Liver (tissue), 9 donors: Measurements from ENCODE around the gene RASSF10. TPM values are rescaled to one million over a fixed set of nuclear protein-coding genes. Genes with fewer than 3 reads are reported as not detected.
A peak's percentile ranks its signal among the peaks of the same experiment; 100 is the strongest.

Experiments
- DNase-seq: peaks from one replicate; pipeline ENCODE4 v3.0.0-alpha.2; 2017; ENCODE audit warnings: low spot score
- H3K27ac ChIP-seq, 2 donors: one replicate each; pipeline ENCODE4 v1.7.0; 2013; ENCODE audit warnings: inconsistent platforms in 2 of 2, low read length in 2 of 2, control low read depth in 1 of 2, low read depth in 1 of 2, mild to moderate bottlenecking in 1 of 2
- H3K27me3 ChIP-seq, 4 donors: one replicate each; pipeline versions ENCODE4 v1.6.1 to v1.7.0; 2013; ENCODE audit warnings: low read length in 3 of 4, inconsistent platforms in 1 of 4, mild to moderate bottlenecking in 1 of 4, moderate library complexity in 1 of 4; ENCODE audit not compliant: control insufficient read depth in 4 of 4, insufficient read depth in 4 of 4
- H3K36me3 ChIP-seq, 4 donors: one replicate each; pipeline versions ENCODE4 v1.6.1 to v1.7.0; 2013; ENCODE audit warnings: low read length in 3 of 4, mild to moderate bottlenecking in 3 of 4, low read depth in 1 of 4, moderate library complexity in 1 of 4; ENCODE audit not compliant: control insufficient read depth in 4 of 4, insufficient read depth in 3 of 4
- H3K4me1 ChIP-seq, 4 donors: one replicate each; pipeline versions ENCODE4 v1.6.1 to v1.7.0; 2013; ENCODE audit warnings: low read length in 3 of 4, mild to moderate bottlenecking in 3 of 4, moderate library complexity in 1 of 4; ENCODE audit not compliant: control insufficient read depth in 4 of 4, insufficient read depth in 4 of 4
- H3K4me3 ChIP-seq, 3 donors: one replicate each; pipeline versions ENCODE4 v1.6.1 to v1.7.0; 2013; ENCODE audit warnings: low read length in 3 of 3, control low read depth in 1 of 3, low read depth in 1 of 3, mild to moderate bottlenecking in 1 of 3
- H3K9ac ChIP-seq, 2 donors: one replicate each; pipeline ENCODE4 v1.7.0; 2013; ENCODE audit warnings: low read length in 2 of 2, mild to moderate bottlenecking in 2 of 2, moderate library complexity in 2 of 2, control low read depth in 1 of 2, low read depth in 1 of 2
- H3K9me3 ChIP-seq, 4 donors: one replicate each; pipeline versions ENCODE4 v1.6.1 to v1.7.0; 2013; ENCODE audit warnings: low read length in 3 of 4; ENCODE audit not compliant: control insufficient read depth in 4 of 4
- ATF3 ChIP-seq: IDR thresholded peaks from 2 replicates; pipeline ENCODE4 v1.6.1; 2016; ENCODE audit warnings: antibody characterized with exemption
- EGR1 ChIP-seq, 2 donors: IDR thresholded peaks; 2 replicates each; pipeline ENCODE4 v1.6.1; 2016 to 2018; ENCODE audit warnings: antibody characterized with exemption in 2 of 2, low read depth in 2 of 2
- FOXA1 ChIP-seq: IDR thresholded peaks from 2 replicates; pipeline ENCODE4 v1.6.1; 2016; ENCODE audit warnings: antibody characterized with exemption
- FOXA2 ChIP-seq: IDR thresholded peaks from 2 replicates; pipeline ENCODE4 v1.6.1; 2016; ENCODE audit warnings: antibody characterized with exemption
- GABPA ChIP-seq, 2 donors: IDR thresholded peaks in 1 of 2; conservative IDR thresholded peaks in 1 of 2; 2 replicates each; pipeline ENCODE4 v1.6.1; 2016; ENCODE audit warnings: antibody characterized with exemption in 2 of 2, mild to moderate bottlenecking in 1 of 2, moderate library complexity in 1 of 2
- HNF4A ChIP-seq, 2 donors: conservative IDR thresholded peaks; 2 replicates each; pipeline ENCODE4 v1.6.1; 2016; ENCODE audit warnings: antibody characterized with exemption in 2 of 2, mild to moderate bottlenecking in 2 of 2
- HNF4G ChIP-seq: IDR thresholded peaks from 2 replicates; pipeline ENCODE4 v1.6.1; 2016; ENCODE audit warnings: antibody characterized with exemption
- JUND ChIP-seq, 2 donors: IDR thresholded peaks; 2 replicates each; pipeline ENCODE4 v1.6.1; 2016; ENCODE audit warnings: antibody characterized with exemption in 2 of 2
- NR2F2 ChIP-seq: IDR thresholded peaks from 2 replicates; pipeline ENCODE4 v1.6.1; 2016; ENCODE audit warnings: antibody characterized with exemption
- RAD21 ChIP-seq, 2 donors: IDR thresholded peaks; 2 replicates each; pipeline ENCODE4 v1.6.1; 2016; ENCODE audit warnings: antibody characterized with exemption in 2 of 2, mild to moderate bottlenecking in 2 of 2
- REST ChIP-seq: IDR thresholded peaks from 2 replicates; pipeline ENCODE4 v1.6.1; 2016; ENCODE audit warnings: antibody characterized with exemption, mild to moderate bottlenecking
- RXRA ChIP-seq, 2 donors: IDR thresholded peaks; 2 replicates each; pipeline ENCODE4 v1.6.1; 2017 to 2018; ENCODE audit warnings: antibody characterized with exemption in 2 of 2, mild to moderate bottlenecking in 1 of 2
- SP1 ChIP-seq: IDR thresholded peaks from 2 replicates; pipeline ENCODE4 v1.6.1; 2018; ENCODE audit warnings: antibody characterized with exemption, mild to moderate bottlenecking
- TAF1 ChIP-seq: conservative IDR thresholded peaks from 2 replicates; pipeline ENCODE4 v1.6.1; 2016; ENCODE audit warnings: antibody characterized with exemption, mild to moderate bottlenecking
- YY1 ChIP-seq: IDR thresholded peaks from 2 replicates; pipeline ENCODE4 v1.6.1; 2016; ENCODE audit warnings: antibody characterized with exemption, mild to moderate bottlenecking
- ZBTB33 ChIP-seq: IDR thresholded peaks from 2 replicates; pipeline ENCODE4 v1.6.1; 2016; ENCODE audit warnings: antibody characterized with exemption
- WGBS: extraction: QIAGEN DNeasy Blood & Tissue Kit; methylation state at CpG from one replicate; pipeline ENCODE4 v1.1.7; 2013; 5-methylcytosine and 5-hydroxymethylcytosine counted together
- polyA plus RNA-seq, 2 donors: library from polyadenylated mRNA; stranded (reverse) in 1 of 2; unstranded in 1 of 2; fragments of 200-250 nt in 1 of 2; fragments of >200 nt in 1 of 2; fragmentation: Nextera tagmentation in 1 of 2; extraction: Ambion mirVana in 1 of 2; gene quantifications; one replicate each; pipeline versions ENCODE4 v1.2.1 to v1.2.3, GENCODE V29; 2013 to 2015
- total RNA-seq, 2 donors: library from RNA; depleted of rRNA; stranded (reverse); fragments of >200 nt; gene quantifications; one replicate each; pipeline ENCODE4 v1.2.3, GENCODE V29; 2014
- TF ChIP-seq, protein P1 (sequence below): fragments of 150-350 bp; IDR thresholded peaks from 2 replicates; pipeline ENCODE4 v1.5.1; 2017; ENCODE audit warnings: improper control_type of control experiment, low read depth, low read length; ENCODE audit not compliant: missing input control
- TF ChIP-seq, protein P2 (sequence below): IDR thresholded peaks from 2 replicates; pipeline ENCODE4 v1.6.1; 2016; ENCODE audit warnings: antibody characterized with exemption
- donor health status: healthy.
- donor health status: healthy.
- donor health status: healthy.
- donor health status: healthy.
- donor health status: healthy.

The RASSF10 gene
- total and polyA plus RNA-seq, 4 donors, result 0.03 to 1.9 (median 0.08) TPM; not detected in 1

DNA sequence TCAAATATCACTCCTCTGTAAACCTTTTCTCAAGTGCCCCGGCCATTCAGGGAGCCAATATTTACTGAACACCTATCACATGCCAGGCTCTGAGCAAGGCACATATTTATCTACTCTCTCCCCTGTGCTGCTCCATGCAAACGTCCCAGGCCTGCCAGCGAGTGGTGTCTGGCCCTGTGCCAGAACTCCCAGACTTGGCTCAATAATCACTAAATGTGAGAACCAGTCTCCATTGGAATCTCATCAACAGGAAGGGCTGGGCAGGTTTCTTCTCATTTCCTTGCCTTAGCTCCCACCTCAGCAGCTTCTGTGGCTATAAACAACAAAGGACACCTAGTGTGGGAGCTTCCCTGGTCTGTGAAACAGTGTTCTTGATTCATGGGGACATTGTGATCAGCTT, 21.7 kb downstream of the RASSF10 start:
- TF ChIP-seq RAD21 (IDR thresholded peaks at IDR 0.05) (no peak), FOXA2 (peak; percentile 11), SP1 (no peak)
- Histone ChIP-seq H3K4me1 (no peaks in the 10 kb centered on the region), H3K4me3 (no peak overlapping the region), H3K27ac (no peak overlapping the region), H3K9ac (no peak overlapping the region), H3K36me3 (no peaks in the 10 kb centered on the region), H3K27me3 (peaks cover 0 to 17% (median 4%) of the 10 kb centered on the region in 4 donors), H3K9me3 (no peaks in the 10 kb centered on the region)
- WGBS, result 15% methylated on average over 3 of the region's 3 CpGs
- DNase-seq, result no peak

- TF ChIP-seq HNF4A (conservative IDR thresholded peaks at IDR 0.05), result no peak
- TF ChIP-seq EGR1 (IDR thresholded peaks at IDR 0.05; ENCODE audit: low read depth in 2 of 2), result no peak
- TF ChIP-seq GABPA (IDR thresholded peaks at IDR 0.05 in 1 of 2, conservative IDR thresholded peaks at IDR 0.05 in 1 of 2), result no peak
- TF ChIP-seq NR2F2, result no peak
- no peak for TF ChIP-seq JUND (IDR thresholded peaks at IDR 0.05)
- TF ChIP-seq RAD21 (IDR thresholded peaks at IDR 0.05), result no peak
- TF ChIP-seq TAF1, result no peak
- TF ChIP-seq HNF4G, result no peak
- TF ChIP-seq RXRA (IDR thresholded peaks at IDR 0.05), result no peak
- TF ChIP-seq FOXA2, result no peak
- no peak for TF ChIP-seq SP1
- no peak for TF ChIP-seq ATF3
- TF ChIP-seq FOXA1, result no peak
- TF ChIP-seq, protein P1, sequence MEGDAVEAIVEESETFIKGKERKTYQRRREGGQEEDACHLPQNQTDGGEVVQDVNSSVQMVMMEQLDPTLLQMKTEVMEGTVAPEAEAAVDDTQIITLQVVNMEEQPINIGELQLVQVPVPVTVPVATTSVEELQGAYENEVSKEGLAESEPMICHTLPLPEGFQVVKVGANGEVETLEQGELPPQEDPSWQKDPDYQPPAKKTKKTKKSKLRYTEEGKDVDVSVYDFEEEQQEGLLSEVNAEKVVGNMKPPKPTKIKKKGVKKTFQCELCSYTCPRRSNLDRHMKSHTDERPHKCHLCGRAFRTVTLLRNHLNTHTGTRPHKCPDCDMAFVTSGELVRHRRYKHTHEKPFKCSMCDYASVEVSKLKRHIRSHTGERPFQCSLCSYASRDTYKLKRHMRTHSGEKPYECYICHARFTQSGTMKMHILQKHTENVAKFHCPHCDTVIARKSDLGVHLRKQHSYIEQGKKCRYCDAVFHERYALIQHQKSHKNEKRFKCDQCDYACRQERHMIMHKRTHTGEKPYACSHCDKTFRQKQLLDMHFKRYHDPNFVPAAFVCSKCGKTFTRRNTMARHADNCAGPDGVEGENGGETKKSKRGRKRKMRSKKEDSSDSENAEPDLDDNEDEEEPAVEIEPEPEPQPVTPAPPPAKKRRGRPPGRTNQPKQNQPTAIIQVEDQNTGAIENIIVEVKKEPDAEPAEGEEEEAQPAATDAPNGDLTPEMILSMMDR, result no peak
- TF ChIP-seq ZBTB33, result no peak
- no peak for TF ChIP-seq REST
- TF ChIP-seq, protein P2, sequence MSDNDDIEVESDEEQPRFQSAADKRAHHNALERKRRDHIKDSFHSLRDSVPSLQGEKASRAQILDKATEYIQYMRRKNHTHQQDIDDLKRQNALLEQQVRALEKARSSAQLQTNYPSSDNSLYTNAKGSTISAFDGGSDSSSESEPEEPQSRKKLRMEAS, result no peak
- no peak for TF ChIP-seq YY1
- Histone ChIP-seq H3K27me3 (peaks cover 0 to 17% (median 4%) of the 10 kb centered on the region in 4 donors), H3K4me3 (no peak overlapping the region), H3K36me3 (no peaks in the 10 kb centered on the region), H3K9ac (no peak overlapping the region), H3K27ac (no peak overlapping the region), H3K4me1 (no peaks in the 10 kb centered on the region), H3K9me3 (no peaks in the 10 kb centered on the region)
- DNase-seq, result no peak
Observed at GRCh38 chr11:13031349-13031748, 22.2 kb downstream of the RASSF10 start.
